H1 (cell line): Measurements from ENCODE around the gene ZNF521. TPM values are rescaled to one million over a fixed set of nuclear protein-coding genes. Genes with fewer than 3 reads are reported as not detected.

ENCODE experiments used
- CTCF ChIA-PET: fragments of 300-600 bp; sonication (Branson Sonifier 250); formaldehyde crosslinking; loops from one replicate; lab custom pipeline; 2021; ENCODE audit not compliant: partially characterized antibody; lab: Charles Lee
- POLR2A ChIA-PET: fragments of 300-600 bp; sonication (Branson Sonifier 250); formaldehyde crosslinking; loops from one replicate; lab custom pipeline; 2021; ENCODE audit warnings: inconsistent platforms; ENCODE audit not compliant: partially characterized antibody; lab: Charles Lee
- DNase-seq, 2 experiments: peaks; one replicate each; pipeline versions ENCODE4 v3.0.0 to v3.0.0-alpha.2; 2010 to 2022; ENCODE audit warnings: low spot score in 2 of 2, low read depth in 1 of 2, mixed read lengths in 1 of 2
- FAIRE-seq: peaks from 2 replicates; lab custom pipeline; 2011; peaks lifted over from hg19 to GRCh38; lab: Jason Lieb, UNC
- H2AFZ ChIP-seq: 2 replicates; pipeline ENCODE4 v1.8.1; 2012; ENCODE audit warnings: low read length, inconsistent platforms
- H2AK5ac ChIP-seq: 2 replicates; pipeline ENCODE4 v1.6.1; 2013; ENCODE audit warnings: low read depth, low read length
- H2BK120ac ChIP-seq: replicated peaks from 2 replicates; pipeline ENCODE3; 2013; ENCODE audit warnings: low read depth, low read length, inconsistent platforms
- H2BK12ac ChIP-seq: 2 replicates; pipeline ENCODE4 v1.6.1; 2013; ENCODE audit warnings: low read depth, low read length
- H2BK15ac ChIP-seq: 2 replicates; pipeline ENCODE4 v1.6.1; 2013; ENCODE audit warnings: low read length
- H2BK20ac ChIP-seq: 2 replicates; pipeline ENCODE4 v1.6.1; 2013; ENCODE audit warnings: low read length
- H2BK5ac ChIP-seq: 2 replicates; pipeline ENCODE4 v1.6.1; 2013; ENCODE audit warnings: low read depth, low read length
- H3K14ac ChIP-seq: 2 replicates; pipeline ENCODE4 v1.6.1; 2013; ENCODE audit warnings: inconsistent platforms; ENCODE audit not compliant: insufficient read length
- H3K18ac ChIP-seq: 2 replicates; pipeline ENCODE4 v1.6.1; 2013; ENCODE audit warnings: low read length; ENCODE audit errors: extremely low read depth
- H3K23ac ChIP-seq: 2 replicates; pipeline ENCODE4 v1.6.1; 2013; ENCODE audit warnings: inconsistent platforms; ENCODE audit not compliant: insufficient read length
- H3K23me2 ChIP-seq: 2 replicates; pipeline ENCODE4 v1.6.1; 2013; ENCODE audit warnings: low read depth, low read length
- H3K27ac ChIP-seq: 2 replicates; pipeline ENCODE4 v1.6.1; 2011; ENCODE audit warnings: low read depth, low read length, inconsistent platforms
- H3K27me3 ChIP-seq, 4 experiments: replicated peaks in 1 of 4; 1 replicate in 1 of 4; 2 replicates in 3 of 4; pipeline versions ENCODE4 v1.6.1 to v1.8.1; 2011 to 2013; ENCODE audit warnings: low read length in 3 of 4, mild to moderate bottlenecking in 3 of 4, inconsistent platforms in 2 of 4, mixed read lengths in 2 of 4, moderate library complexity in 1 of 4; ENCODE audit not compliant: control insufficient read depth in 3 of 4, insufficient read depth in 3 of 4; ENCODE audit errors: extremely low read depth in 1 of 4
- H3K36me3 ChIP-seq, 4 experiments: 2 replicates each; pipeline versions ENCODE4 v1.6.1 to v1.8.1; 2011 to 2013; ENCODE audit warnings: mild to moderate bottlenecking in 4 of 4, low read length in 3 of 4, moderate library complexity in 2 of 4, control low read depth in 1 of 4, inconsistent platforms in 1 of 4; ENCODE audit not compliant: insufficient read depth in 4 of 4, control insufficient read depth in 2 of 4
- H3K4ac ChIP-seq: replicated peaks from 2 replicates; pipeline ENCODE3; 2013; ENCODE audit warnings: low read length, low read depth, mixed read lengths, inconsistent platforms; ENCODE audit not compliant: insufficient read length
- H3K4me1 ChIP-seq, 4 experiments: replicated peaks in 1 of 4; 1 replicate in 1 of 4; 2 replicates in 3 of 4; pipeline versions ENCODE4 v1.6.1 to v1.8.1; 2011 to 2013; ENCODE audit warnings: low read length in 3 of 4, inconsistent platforms in 2 of 4, mixed read lengths in 1 of 4; ENCODE audit not compliant: insufficient read depth in 4 of 4, control insufficient read depth in 3 of 4
- H3K4me2 ChIP-seq, 2 experiments: 2 replicates each; pipeline versions ENCODE4 v1.6.1 to v1.8.1; 2011 to 2013; ENCODE audit warnings: low read depth in 2 of 2, low read length in 2 of 2, control low read depth in 1 of 2, inconsistent platforms in 1 of 2, mild to moderate bottlenecking in 1 of 2; ENCODE audit not compliant: insufficient read depth in 1 of 2
- H3K4me3 ChIP-seq, 4 experiments: fragments of 200-600, 300-600 bp in 1 of 4; sonication (generic), shearing (Covaris generic), sonication (Bioruptor Twin) in 1 of 4; 2 replicates each; pipeline versions ENCODE4 v1.5.1 to v1.8.1; 2011 to 2016; ENCODE audit warnings: low read length in 4 of 4, low read depth in 3 of 4, control low read depth in 2 of 4, inconsistent platforms in 2 of 4, mild to moderate bottlenecking in 2 of 4, mixed read lengths in 1 of 4, moderate library complexity in 1 of 4; ENCODE audit not compliant: insufficient read depth in 2 of 4; ENCODE audit errors: extremely low read depth in 1 of 4
- H3K56ac ChIP-seq: replicated peaks from 2 replicates; pipeline ENCODE3; 2013; ENCODE audit warnings: low read depth, mild to moderate bottlenecking, mixed read lengths, low read length, inconsistent platforms; ENCODE audit not compliant: insufficient read length
- H3K79me1 ChIP-seq: 2 replicates; pipeline ENCODE4 v1.6.1; 2013; ENCODE audit warnings: low read depth, low read length, control low read depth
- H3K79me2 ChIP-seq, 2 experiments: 2 replicates each; pipeline versions ENCODE4 v1.6.1 to v1.8.1; 2012 to 2013; ENCODE audit warnings: low read length in 2 of 2, mild to moderate bottlenecking in 2 of 2, inconsistent platforms in 1 of 2; ENCODE audit not compliant: insufficient read depth in 2 of 2, control insufficient read depth in 1 of 2
- H3K9ac ChIP-seq, 4 experiments: replicated peaks in 1 of 4; 1 replicate in 1 of 4; 2 replicates in 3 of 4; pipeline versions ENCODE4 v1.6.1 to v1.8.1; 2011 to 2013; ENCODE audit warnings: low read depth in 3 of 4, low read length in 3 of 4, control low read depth in 2 of 4, mild to moderate bottlenecking in 2 of 4, moderate library complexity in 2 of 4, inconsistent platforms in 1 of 4; ENCODE audit errors: extremely low read depth in 1 of 4
- H3K9me3 ChIP-seq, 2 experiments: 2 replicates each; pipeline versions ENCODE4 v1.6.1 to v1.8.1; 2012 to 2013; ENCODE audit warnings: mild to moderate bottlenecking in 2 of 2, moderate library complexity in 2 of 2, control low read depth in 1 of 2, inconsistent platforms in 1 of 2, low read depth in 1 of 2, low read length in 1 of 2, mixed read lengths in 1 of 2; ENCODE audit not compliant: insufficient read depth in 2 of 2
- H4K20me1 ChIP-seq, 2 experiments: replicated peaks in 1 of 2; 2 replicates each; pipeline versions ENCODE3 to v1.8.1; 2011 to 2013; ENCODE audit warnings: inconsistent platforms in 2 of 2, low read length in 2 of 2, mild to moderate bottlenecking in 1 of 2; ENCODE audit not compliant: insufficient read depth in 2 of 2, control insufficient read depth in 1 of 2
- H4K5ac ChIP-seq: 2 replicates; pipeline ENCODE4 v1.6.1; 2013; ENCODE audit warnings: low read length, low read depth, mixed read lengths, inconsistent platforms; ENCODE audit not compliant: insufficient read length
- H4K8ac ChIP-seq: 2 replicates; pipeline ENCODE4 v1.8.0; 2013; ENCODE audit warnings: mild to moderate bottlenecking, moderate library complexity, low read length, inconsistent platforms; ENCODE audit not compliant: insufficient read depth; ENCODE audit errors: extremely low read depth
- H4K91ac ChIP-seq: replicated peaks from 2 replicates; pipeline ENCODE3; 2013; ENCODE audit warnings: low read length, mixed read lengths, inconsistent platforms; ENCODE audit not compliant: insufficient read length
- ASH2L ChIP-seq: fragments of 200-600, 300-600 bp; sonication (generic); IDR thresholded peaks from one replicate; pipeline ENCODE4 v1.7.1; 2017; ENCODE audit warnings: low read length
- E2F6 ChIP-seq: IDR thresholded peaks from 2 replicates; pipeline ENCODE4 v1.6.1; 2012; ENCODE audit warnings: inconsistent platforms
- EP300 ChIP-seq, 2 experiments: IDR thresholded peaks; 1 replicate in 1 of 2; 2 replicates in 1 of 2; pipeline ENCODE4 v1.6.1; 2011 to 2012; ENCODE audit warnings: low read depth in 2 of 2, low read length in 2 of 2, mild to moderate bottlenecking in 2 of 2, borderline replicate concordance in 1 of 2, inconsistent platforms in 1 of 2, moderate library complexity in 1 of 2
- JUND ChIP-seq: IDR thresholded peaks from 2 replicates; pipeline ENCODE4 v1.6.1; 2011; ENCODE audit warnings: mild to moderate bottlenecking, improper control_type of control experiment, low read length
- KDM5A ChIP-seq: fragments of 200-600 bp; IDR thresholded peaks from 2 replicates; pipeline ENCODE4 v1.7.1; 2012; ENCODE audit warnings: mild to moderate bottlenecking, low read length, inconsistent platforms, mixed read lengths
- RFX5 ChIP-seq: IDR thresholded peaks from 2 replicates; pipeline ENCODE4 v1.6.1; 2011; ENCODE audit warnings: low read depth, low read length, improper control_type of control experiment, borderline replicate concordance
- SP2 ChIP-seq: IDR thresholded peaks from 2 replicates; pipeline ENCODE4 v1.6.1; 2012; ENCODE audit warnings: mild to moderate bottlenecking, low read length, inconsistent platforms
- SP4 ChIP-seq: IDR thresholded peaks from 2 replicates; pipeline ENCODE4 v1.6.1; 2012; ENCODE audit warnings: low read length, inconsistent platforms
- WGBS, 2 experiments: shearing (Covaris generic) in 1 of 2; methylation state at CpG; one replicate each; pipeline versions ENCODE4 v1.1.6 to v1.1.7; 2013 to 2015; ENCODE audit warnings: low lambda C conversion rate in 2 of 2, mixed read lengths in 2 of 2, inconsistent platforms in 1 of 2, low coverage in 1 of 2, missing lambda C conversion rate in 1 of 2; ENCODE audit not compliant: insufficient replicate concordance in 2 of 2, insufficient coverage in 1 of 2, insufficient read length in 1 of 2; ENCODE audit errors: extremely low coverage in 1 of 2, missing lambda C conversion rate in 1 of 2; 5-methylcytosine and 5-hydroxymethylcytosine counted together
- polyA plus RNA-seq, 7 experiments: library from polyadenylated mRNA; depleted of rRNA in 3 of 7; stranded (reverse) in 5 of 7; unstranded in 2 of 7; fragments of >200 nt in 5 of 7; fragments of 200-250 nt in 2 of 7; gene quantifications; 1 replicate in 5 of 7; 2 replicates in 1 of 7; 4 replicates in 1 of 7; pipeline versions ENCODE4 v1.2.1 to v1.2.3, GENCODE V29; 2011 to 2013; ENCODE audit warnings: missing spikeins in 2 of 7, mixed read lengths in 2 of 7
- total RNA-seq: library from RNA; stranded (reverse); fragmentation: NEBNext Ultra II Directional; extraction: Animal tissue kit (Norgen Biotek cat#: 25700); gene quantifications from 2 replicates; pipeline ENCODE4 v1.2.1, GENCODE V29; 2021
- TF ChIP-seq, protein P1 (sequence below): IDR thresholded peaks from 2 replicates; pipeline ENCODE4 v1.6.1; 2011; ENCODE audit warnings: low read length, improper control_type of control experiment
- TF ChIP-seq, protein P2 (sequence below): IDR thresholded peaks from 2 replicates; pipeline ENCODE4 v1.6.1; 2012; ENCODE audit warnings: inconsistent platforms
- TF ChIP-seq, protein P3 (sequence below): IDR thresholded peaks from 2 replicates; pipeline ENCODE4 v1.6.1; 2011; ENCODE audit warnings: low read depth, mild to moderate bottlenecking, low read length; ENCODE audit not compliant: insufficient read depth

The ZNF521 gene
- total and polyA plus RNA-seq, 2 of the 8 experiments (the other 6 are each of a cell fraction or from before 2014, with no cell fraction given), result 9.5 to 15.8 TPM

DNA sequence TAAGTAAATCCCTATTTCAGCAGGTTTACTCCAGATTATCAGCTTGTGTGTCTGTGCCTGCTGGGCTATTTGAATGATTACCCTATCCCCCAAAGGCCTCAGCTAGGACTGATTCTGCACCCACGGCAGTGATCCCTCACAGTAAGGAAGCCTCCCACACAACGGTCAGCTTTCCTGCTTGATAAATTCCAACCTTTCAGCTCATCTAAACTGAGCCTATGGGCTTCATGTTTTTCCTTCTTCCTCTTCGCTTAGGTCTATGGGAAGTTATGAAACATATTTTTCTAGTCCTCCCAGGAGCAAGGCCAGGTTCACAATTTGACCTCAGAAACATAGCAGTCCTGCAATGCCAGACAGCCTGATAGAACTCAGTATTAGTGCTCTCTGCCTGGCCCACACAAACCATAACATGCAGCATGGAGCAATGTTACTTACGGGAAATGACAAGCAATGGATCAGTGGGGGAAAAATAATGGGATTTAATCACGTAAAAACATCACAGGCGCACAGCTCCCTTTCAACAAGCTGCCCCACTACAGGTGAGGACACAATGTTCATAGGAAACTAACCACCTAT is 170.9 kb downstream of the ZNF521 start:
- no peak overlapping the region for H2BK12ac ChIP-seq
- H3K56ac ChIP-seq, result no peak overlapping the region
- POLR2A ChIA-PET, result no interaction called here
- no peaks in the 10 kb centered on the region for H3K36me3 ChIP-seq
- no peak overlapping the region for H2BK120ac ChIP-seq
- H2AFZ ChIP-seq, result no peak overlapping the region
- H3K9me3 ChIP-seq, result no peaks in the 10 kb centered on the region
- no peak overlapping the region for H3K9ac ChIP-seq
- H3K4me1 ChIP-seq, result peaks cover 0 to 8% (median 3%) of the 10 kb centered on the region in 4 experiments; a peak in 4 of 7 replicates
- no peak overlapping the region for H2BK20ac ChIP-seq
- no peak for DNase-seq
- H2AK5ac ChIP-seq, result no peak overlapping the region
- H3K23me2 ChIP-seq, result no peaks in the 10 kb centered on the region
- H4K8ac ChIP-seq, result no peak overlapping the region
- WGBS, 2 experiments, result 86% methylated on average over 6 of the region's 6 CpGs; no CpG with 5 or more reads in 1 of the 2 experiments
- no peaks in the 10 kb centered on the region for H4K20me1 ChIP-seq
- peak; percentile 69 for FAIRE-seq
- H3K4me2 ChIP-seq, result no peak overlapping the region
- H3K79me1 ChIP-seq, result no peaks in the 10 kb centered on the region; the same call in 1 of the 2 replicates
- CTCF ChIA-PET, result interaction anchor here (1.9 kb wide), 1 partner anchor 8 kb away, joined by 4 read pairs; no protein-coding TSS in a partner anchor
- no peak overlapping the region for H2BK15ac ChIP-seq
- H3K4me3 ChIP-seq, result no peak overlapping the region
- no peak overlapping the region for H4K91ac ChIP-seq
- no peaks in the 10 kb centered on the region for H3K79me2 ChIP-seq
- H3K27me3 ChIP-seq, result no peaks in the 10 kb centered on the region
- no peak overlapping the region for H3K4ac ChIP-seq
- H3K18ac ChIP-seq, result no peak overlapping the region
- H4K5ac ChIP-seq, result no peak overlapping the region
- no peak overlapping the region for H2BK5ac ChIP-seq
- H3K27ac ChIP-seq, result no peak overlapping the region
- H3K14ac ChIP-seq, result no peak overlapping the region
- H3K23ac ChIP-seq, result no peak overlapping the region
- no peak for TF ChIP-seq KDM5A
- TF ChIP-seq JUND, result no peak
- TF ChIP-seq, protein P1, sequence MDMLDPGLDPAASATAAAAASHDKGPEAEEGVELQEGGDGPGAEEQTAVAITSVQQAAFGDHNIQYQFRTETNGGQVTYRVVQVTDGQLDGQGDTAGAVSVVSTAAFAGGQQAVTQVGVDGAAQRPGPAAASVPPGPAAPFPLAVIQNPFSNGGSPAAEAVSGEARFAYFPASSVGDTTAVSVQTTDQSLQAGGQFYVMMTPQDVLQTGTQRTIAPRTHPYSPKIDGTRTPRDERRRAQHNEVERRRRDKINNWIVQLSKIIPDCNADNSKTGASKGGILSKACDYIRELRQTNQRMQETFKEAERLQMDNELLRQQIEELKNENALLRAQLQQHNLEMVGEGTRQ, result no peak
- TF ChIP-seq RFX5, result no peak
- no peak for TF ChIP-seq E2F6
- no peak for TF ChIP-seq SP2
- no peak for TF ChIP-seq SP4
- TF ChIP-seq, protein P2, sequence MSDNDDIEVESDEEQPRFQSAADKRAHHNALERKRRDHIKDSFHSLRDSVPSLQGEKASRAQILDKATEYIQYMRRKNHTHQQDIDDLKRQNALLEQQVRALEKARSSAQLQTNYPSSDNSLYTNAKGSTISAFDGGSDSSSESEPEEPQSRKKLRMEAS, result no peak
- TF ChIP-seq, protein P3, sequence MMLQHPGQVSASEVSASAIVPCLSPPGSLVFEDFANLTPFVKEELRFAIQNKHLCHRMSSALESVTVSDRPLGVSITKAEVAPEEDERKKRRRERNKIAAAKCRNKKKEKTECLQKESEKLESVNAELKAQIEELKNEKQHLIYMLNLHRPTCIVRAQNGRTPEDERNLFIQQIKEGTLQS, result no peak
- TF ChIP-seq ASH2L, result no peak
- no peak for TF ChIP-seq EP300 (IDR thresholded peaks at IDR 0.05; ENCODE audit: borderline replicate concordance in 1 of 2, low read depth in 2 of 2, low read length in 2 of 2)
